Mammary epithelial cell (primary cell): ENCODE results near the gene TTLL8.

Source experiments
- EZH2 ChIP-seq: IDR thresholded peaks from 2 replicates; pipeline ENCODE4 v1.6.1; 2012; ENCODE audit warnings: low read length, inconsistent platforms, borderline replicate concordance
- TF ChIP-seq, protein P1 (sequence below), 2 donors: IDR thresholded peaks in 1 of 2; conservative IDR thresholded peaks in 1 of 2; 2 replicates each; pipeline ENCODE4 v1.5.1; 2011 to 2012; ENCODE audit warnings: inconsistent platforms in 2 of 2, low read length in 2 of 2, mild to moderate bottlenecking in 2 of 2, control low read depth in 1 of 2, low read depth in 1 of 2; ENCODE audit not compliant: insufficient read depth in 1 of 2; ENCODE audit errors: extremely low read depth in 1 of 2

- TF ChIP-seq, protein P1, sequence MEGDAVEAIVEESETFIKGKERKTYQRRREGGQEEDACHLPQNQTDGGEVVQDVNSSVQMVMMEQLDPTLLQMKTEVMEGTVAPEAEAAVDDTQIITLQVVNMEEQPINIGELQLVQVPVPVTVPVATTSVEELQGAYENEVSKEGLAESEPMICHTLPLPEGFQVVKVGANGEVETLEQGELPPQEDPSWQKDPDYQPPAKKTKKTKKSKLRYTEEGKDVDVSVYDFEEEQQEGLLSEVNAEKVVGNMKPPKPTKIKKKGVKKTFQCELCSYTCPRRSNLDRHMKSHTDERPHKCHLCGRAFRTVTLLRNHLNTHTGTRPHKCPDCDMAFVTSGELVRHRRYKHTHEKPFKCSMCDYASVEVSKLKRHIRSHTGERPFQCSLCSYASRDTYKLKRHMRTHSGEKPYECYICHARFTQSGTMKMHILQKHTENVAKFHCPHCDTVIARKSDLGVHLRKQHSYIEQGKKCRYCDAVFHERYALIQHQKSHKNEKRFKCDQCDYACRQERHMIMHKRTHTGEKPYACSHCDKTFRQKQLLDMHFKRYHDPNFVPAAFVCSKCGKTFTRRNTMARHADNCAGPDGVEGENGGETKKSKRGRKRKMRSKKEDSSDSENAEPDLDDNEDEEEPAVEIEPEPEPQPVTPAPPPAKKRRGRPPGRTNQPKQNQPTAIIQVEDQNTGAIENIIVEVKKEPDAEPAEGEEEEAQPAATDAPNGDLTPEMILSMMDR (conservative IDR thresholded peaks at IDR 0.05 in 1 of 2, IDR thresholded peaks at IDR 0.05 in 1 of 2; ENCODE audit: extremely low read depth in 1 of 2, insufficient read depth in 1 of 2, low read depth in 1 of 2, low read length in 2 of 2): no peak
- no peak for TF ChIP-seq EZH2
Observed at GRCh38 chr22:50061824-50062355, 3.8 kb upstream of the TTLL8 start.
